Mesenchymal stem cell (in vitro differentiated cells and primary cell): ENCODE data around the gene VENTX.

Experiments
- DNase-seq: peaks from one replicate; pipeline ENCODE4 v3.0.0-alpha.2; 2013
- H2AFZ ChIP-seq: one replicate; pipeline ENCODE4 v1.6.1; 2013; ENCODE audit warnings: low read depth, mild to moderate bottlenecking, control low read depth, inconsistent platforms, low read length, moderate library complexity
- H2AK5ac ChIP-seq: 2 replicates; pipeline ENCODE4 v1.6.1; 2013; ENCODE audit warnings: low read length, moderate library complexity, mild to moderate bottlenecking, inconsistent platforms; ENCODE audit not compliant: severe bottlenecking
- H2BK120ac ChIP-seq: one replicate; pipeline ENCODE4 v1.6.1; 2013; ENCODE audit warnings: low read depth, mild to moderate bottlenecking, inconsistent platforms, low read length, moderate library complexity
- H2BK12ac ChIP-seq, 2 experiments: one replicate each; pipeline ENCODE4 v1.6.1; 2013; ENCODE audit warnings: inconsistent platforms in 2 of 2, low read length in 2 of 2, mild to moderate bottlenecking in 2 of 2, moderate library complexity in 2 of 2, control low read depth in 1 of 2
- H2BK15ac ChIP-seq: one replicate; pipeline ENCODE4 v1.6.1; 2013; ENCODE audit warnings: mild to moderate bottlenecking, low read depth, inconsistent platforms; ENCODE audit not compliant: poor library complexity, severe bottlenecking
- H2BK5ac ChIP-seq: 2 replicates; pipeline ENCODE4 v1.6.1; 2013; ENCODE audit warnings: low read depth, mild to moderate bottlenecking, low read length, control low read depth, inconsistent platforms; ENCODE audit not compliant: poor library complexity, severe bottlenecking
- H3K14ac ChIP-seq, 2 experiments: one replicate each; pipeline ENCODE4 v1.6.1; 2013; ENCODE audit warnings: inconsistent platforms in 2 of 2, low read length in 2 of 2, control low read depth in 1 of 2, mild to moderate bottlenecking in 1 of 2, moderate library complexity in 1 of 2
- H3K18ac ChIP-seq, 2 experiments: one replicate each; pipeline ENCODE4 v1.6.1; 2013; ENCODE audit warnings: inconsistent platforms in 2 of 2, low read length in 2 of 2, control low read depth in 1 of 2, low read depth in 1 of 2, mild to moderate bottlenecking in 1 of 2
- H3K23ac ChIP-seq, 2 experiments: one replicate each; pipeline ENCODE4 v1.6.1; 2013; ENCODE audit warnings: inconsistent platforms in 2 of 2, low read length in 2 of 2, mild to moderate bottlenecking in 2 of 2, moderate library complexity in 2 of 2, control low read depth in 1 of 2
- H3K27ac ChIP-seq: 2 replicates; pipeline ENCODE4 v1.5.1; 2013; ENCODE audit warnings: mild to moderate bottlenecking, moderate library complexity, low read length, control low read depth, inconsistent platforms; ENCODE audit not compliant: poor library complexity, severe bottlenecking
- H3K27me3 ChIP-seq, 2 experiments: 2 replicates each; pipeline versions ENCODE4 v1.6.1 to v1.7.0; 2013; ENCODE audit warnings: low read length in 2 of 2, mild to moderate bottlenecking in 2 of 2, moderate library complexity in 2 of 2, control low read depth in 1 of 2, inconsistent platforms in 1 of 2; ENCODE audit not compliant: control insufficient read depth in 1 of 2, insufficient read depth in 1 of 2
- H3K36me3 ChIP-seq, 2 experiments: 2 replicates each; pipeline versions ENCODE4 v1.6.1 to v1.7.0; 2013; ENCODE audit warnings: low read length in 2 of 2, control low read depth in 1 of 2, inconsistent platforms in 1 of 2, low read depth in 1 of 2, mild to moderate bottlenecking in 1 of 2; ENCODE audit not compliant: insufficient read depth in 2 of 2, control insufficient read depth in 1 of 2
- H3K4ac ChIP-seq, 2 experiments: one replicate each; pipeline ENCODE4 v1.6.1; 2013; ENCODE audit warnings: inconsistent platforms in 2 of 2, low read length in 2 of 2, mild to moderate bottlenecking in 2 of 2, moderate library complexity in 2 of 2, control low read depth in 1 of 2, low read depth in 1 of 2
- H3K4me1 ChIP-seq: 2 replicates; pipeline ENCODE4 v1.6.1; 2013; ENCODE audit warnings: low read depth, low read length, control low read depth; ENCODE audit not compliant: control insufficient read depth, insufficient read depth
- H3K4me2 ChIP-seq: 2 replicates; pipeline ENCODE4 v1.6.1; 2013; ENCODE audit warnings: low read length, mild to moderate bottlenecking, inconsistent platforms; ENCODE audit not compliant: poor library complexity, severe bottlenecking
- H3K4me3 ChIP-seq, 2 experiments: 2 replicates each; pipeline versions ENCODE4 v1.5.1 to v1.7.0; 2013; ENCODE audit warnings: low read length in 2 of 2, mild to moderate bottlenecking in 2 of 2, control low read depth in 1 of 2, low read depth in 1 of 2; ENCODE audit not compliant: insufficient read depth in 1 of 2
- H3K79me1 ChIP-seq: replicated peaks from 2 replicates; pipeline ENCODE4 v1.6.1; 2013; ENCODE audit warnings: mild to moderate bottlenecking, control low read depth, low read length, inconsistent platforms; ENCODE audit not compliant: poor library complexity, severe bottlenecking
- H3K9ac ChIP-seq: 2 replicates; pipeline ENCODE4 v1.7.0; 2013; ENCODE audit warnings: mild to moderate bottlenecking, low read length, moderate library complexity
- H3K9me3 ChIP-seq: 2 replicates; pipeline ENCODE4 v1.7.0; 2013; ENCODE audit warnings: mild to moderate bottlenecking, low read length; ENCODE audit not compliant: control insufficient read depth
- H4K8ac ChIP-seq: one replicate; pipeline ENCODE4 v1.6.1; 2013; ENCODE audit warnings: inconsistent platforms, mild to moderate bottlenecking, low read length, moderate library complexity
- H4K91ac ChIP-seq: one replicate; pipeline ENCODE4 v1.6.1; 2013; ENCODE audit warnings: mild to moderate bottlenecking, low read length, inconsistent platforms
- WGBS: methylation state at CpG from one replicate; pipeline ENCODE4 v1.1.7; 2013; ENCODE audit warnings: mixed read lengths; 5-methylcytosine and 5-hydroxymethylcytosine counted together

The VENTX gene

DNA sequence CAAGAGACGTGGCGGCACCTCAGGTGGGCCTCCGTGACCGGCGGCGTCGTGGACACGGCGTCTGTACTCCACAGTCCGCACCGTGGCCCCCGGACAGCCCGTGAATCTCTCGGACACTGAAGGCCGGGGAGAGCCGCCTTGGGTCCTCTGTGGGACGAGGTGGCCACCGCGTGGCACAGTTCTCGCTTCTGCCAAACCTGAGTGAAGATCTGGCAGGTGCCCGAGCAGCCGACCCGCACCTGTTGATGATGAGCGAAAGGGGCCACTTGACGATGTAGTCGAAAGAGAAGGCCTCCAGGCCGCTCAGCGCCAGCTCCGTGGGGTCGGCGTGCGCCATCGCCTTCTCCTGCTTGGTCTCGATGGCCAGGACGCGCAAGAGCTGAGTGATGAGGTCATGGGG, 47.6 kb downstream of the VENTX start:
- no peak overlapping the region for H2BK12ac ChIP-seq
- no peak overlapping the region for H3K23ac ChIP-seq
- H3K14ac ChIP-seq, result no peak overlapping the region
- no peak overlapping the region for H3K9ac ChIP-seq
- H3K27me3 ChIP-seq, result no peaks in the 10 kb centered on the region
- no peak overlapping the region for H2AFZ ChIP-seq
- peaks cover 7% of the 10 kb centered on the region for H3K4me1 ChIP-seq
- no peak overlapping the region for H2BK5ac ChIP-seq
- no peak overlapping the region for H3K18ac ChIP-seq
- WGBS, result 95% methylated on average over 36 of the region's 36 CpGs
- H4K8ac ChIP-seq, result no peak overlapping the region
- H3K79me1 ChIP-seq, result peaks cover 34% of the 10 kb centered on the region
- H4K91ac ChIP-seq, result no peak overlapping the region
- H3K9me3 ChIP-seq, result no peaks in the 10 kb centered on the region
- H3K4ac ChIP-seq, result no peak overlapping the region
- no peak overlapping the region for H3K27ac ChIP-seq
- DNase-seq, result no peak
- H3K4me3 ChIP-seq, result no peak overlapping the region
- H2BK120ac ChIP-seq, result no peak overlapping the region
- H2BK15ac ChIP-seq, result no peak overlapping the region
- peaks cover 90 to 91% of the 10 kb centered on the region in 2 experiments for H3K36me3 ChIP-seq
- no peak overlapping the region for H3K4me2 ChIP-seq
- H2AK5ac ChIP-seq, result no peak overlapping the region

DNA sequence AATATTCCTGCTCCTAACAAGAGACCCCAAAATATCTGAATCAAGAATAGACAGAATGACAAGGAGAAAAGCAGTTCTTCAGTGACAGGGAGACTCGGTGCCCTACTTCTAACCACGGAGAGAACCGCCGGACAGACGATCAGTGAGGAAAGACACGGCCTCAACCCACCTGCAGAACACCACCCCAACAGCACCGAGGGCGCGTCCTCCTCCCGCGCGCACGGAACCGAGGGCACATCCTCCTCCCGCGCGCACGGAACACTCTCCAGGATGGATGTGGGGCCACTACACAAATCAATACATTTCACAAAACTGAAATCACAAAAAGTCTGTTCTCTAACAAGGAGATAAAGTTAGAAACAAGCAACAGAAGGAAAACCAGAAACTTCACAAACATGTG, 48.7 kb downstream of the VENTX start:
- Histone ChIP-seq H3K79me1 (peaks cover 36% of the 10 kb centered on the region), H3K27ac (no peak overlapping the region), H4K91ac (no peak overlapping the region), H3K14ac (no peak overlapping the region), H3K18ac (no peak overlapping the region), H3K4me2 (no peak overlapping the region), H3K27me3 (no peaks in the 10 kb centered on the region), H3K23ac (no peak overlapping the region), H4K8ac (no peak overlapping the region), H2AK5ac (no peak overlapping the region), H2BK5ac (no peak overlapping the region), H3K4me1 (peaks cover 1% of the 10 kb centered on the region), H3K9ac (no peak overlapping the region), H3K9me3 (no peaks in the 10 kb centered on the region), H3K4me3 (no peak overlapping the region), H2BK12ac (no peak overlapping the region), H3K4ac (no peak overlapping the region), H2BK15ac (no peak overlapping the region), H2AFZ (no peak overlapping the region), H3K36me3 (peaks cover 85 to 90% of the 10 kb centered on the region in 2 experiments), H2BK120ac (no peak overlapping the region)
- 92% methylated on average over 18 of the region's 18 CpGs for WGBS
- no peak for DNase-seq

- H3K27me3 ChIP-seq, result no peaks in the 10 kb centered on the region
- H3K9me3 ChIP-seq, result no peaks in the 10 kb centered on the region
- no peak overlapping the region for H3K4me2 ChIP-seq
- H3K4me1 ChIP-seq, result peaks cover 8% of the 10 kb centered on the region
- H2AFZ ChIP-seq, result no peak overlapping the region
- H4K8ac ChIP-seq, result no peak overlapping the region
- H3K27ac ChIP-seq, result no peak overlapping the region
- H3K36me3 ChIP-seq, result peaks cover 76 to 82% of the 10 kb centered on the region in 2 experiments
- H2BK120ac ChIP-seq, result no peak overlapping the region
- no peak overlapping the region for H3K4me3 ChIP-seq
- no peak overlapping the region for H2BK12ac ChIP-seq
- no peak for DNase-seq
- H4K91ac ChIP-seq, result no peak overlapping the region
- no peak overlapping the region for H3K4ac ChIP-seq
- H3K9ac ChIP-seq, result no peak overlapping the region
- no peak overlapping the region for H3K14ac ChIP-seq
- over 99% methylated on average over 36 of the region's 46 CpGs for WGBS
- H2BK5ac ChIP-seq, result no peak overlapping the region
- peaks cover 39% of the 10 kb centered on the region for H3K79me1 ChIP-seq
- H2BK15ac ChIP-seq, result no peak overlapping the region
- H3K23ac ChIP-seq, result no peak overlapping the region
- no peak overlapping the region for H2AK5ac ChIP-seq
- H3K18ac ChIP-seq, result no peak overlapping the region
These were observed 50.3 kb downstream of the VENTX start for GRCh38 chr10:133287832-133288500.

- H2BK5ac ChIP-seq, result no peak overlapping the region
- no peak overlapping the region for H2BK120ac ChIP-seq
- no peaks in the 10 kb centered on the region for H3K9me3 ChIP-seq
- peaks cover 75 to 80% of the 10 kb centered on the region in 2 experiments for H3K36me3 ChIP-seq
- H3K9ac ChIP-seq, result no peak overlapping the region
- H3K4me1 ChIP-seq, result peaks cover 16% of the 10 kb centered on the region
- no peak overlapping the region for H3K18ac ChIP-seq
- H3K27ac ChIP-seq, result no peak overlapping the region
- no peak overlapping the region for H4K8ac ChIP-seq
- no peak overlapping the region for H3K4me3 ChIP-seq
- no peak overlapping the region for H2AK5ac ChIP-seq
- no peak overlapping the region for H2BK15ac ChIP-seq
- no peak overlapping the region for H2BK12ac ChIP-seq
- no peak overlapping the region for H3K14ac ChIP-seq
- H3K23ac ChIP-seq, result no peak overlapping the region
- H3K4me2 ChIP-seq, result no peak overlapping the region
- 95% methylated on average over 24 of the region's 24 CpGs for WGBS
- H2AFZ ChIP-seq, result no peak overlapping the region
- no peaks in the 10 kb centered on the region for H3K27me3 ChIP-seq
- H3K79me1 ChIP-seq, result peaks cover 31% of the 10 kb centered on the region
- no peak overlapping the region for H4K91ac ChIP-seq
- no peak for DNase-seq
- no peak overlapping the region for H3K4ac ChIP-seq
These were observed 52.1 kb downstream of the VENTX start for GRCh38 chr10:133289761-133290160.
